Lung (tissue), 12 donors: ENCODE measurements around the gene TGDS. TPM values are rescaled to one million over a fixed set of nuclear protein-coding genes. Genes with fewer than 3 reads are reported as not detected.

Source experiments
- ATAC-seq: fragments of 200-7000 bp; cut with Tn5 transposase; one replicate; pipeline ENCODE4 v1.9.1; 2020; ENCODE audit warnings: moderate number of reproducible peaks; ENCODE audit not compliant: insufficient read depth, low FRiP score
- DNase-seq, 3 donors: peaks; one replicate each; pipeline ENCODE4 v3.0.0-alpha.2; 2013 to 2017
- H3K27ac ChIP-seq, 2 donors: one replicate each; pipeline ENCODE4 v1.5.1; 2013; ENCODE audit warnings: mild to moderate bottlenecking in 2 of 2, moderate library complexity in 2 of 2, control low read depth in 1 of 2, inconsistent platforms in 1 of 2, low read depth in 1 of 2, low read length in 1 of 2
- H3K27me3 ChIP-seq, 3 donors: one replicate each; pipeline ENCODE4 v1.5.1; 2013; ENCODE audit warnings: low read length in 2 of 3; ENCODE audit not compliant: control insufficient read depth in 3 of 3, insufficient read depth in 3 of 3
- H3K36me3 ChIP-seq, 4 donors: one replicate each; pipeline ENCODE4 v1.5.1; 2013; ENCODE audit warnings: low read length in 4 of 4, mild to moderate bottlenecking in 1 of 4, moderate library complexity in 1 of 4; ENCODE audit not compliant: control insufficient read depth in 4 of 4, insufficient read depth in 4 of 4
- H3K4me1 ChIP-seq, 5 donors: one replicate each; pipeline ENCODE4 v1.5.1; 2013; ENCODE audit warnings: low read length in 5 of 5, mild to moderate bottlenecking in 2 of 5, moderate library complexity in 1 of 5; ENCODE audit not compliant: control insufficient read depth in 5 of 5, insufficient read depth in 5 of 5
- H3K4me3 ChIP-seq: one replicate; pipeline ENCODE4 v1.5.1; 2013; ENCODE audit warnings: mild to moderate bottlenecking, control low read depth, moderate library complexity
- H3K9ac ChIP-seq, 2 donors: one replicate each; pipeline ENCODE4 v1.5.1; 2013; ENCODE audit warnings: low read length in 2 of 2, control low read depth in 1 of 2; ENCODE audit not compliant: insufficient read depth in 1 of 2
- H3K9me3 ChIP-seq, 4 donors: one replicate each; pipeline ENCODE4 v1.5.1; 2013; ENCODE audit warnings: low read length in 3 of 4, mild to moderate bottlenecking in 1 of 4, moderate library complexity in 1 of 4; ENCODE audit not compliant: control insufficient read depth in 4 of 4, insufficient read depth in 3 of 4
- WGBS, 2 donors: extraction: QIAGEN DNeasy Blood & Tissue Kit; methylation state at CpG; one replicate each; pipeline ENCODE4 v1.1.7; 2013; 5-methylcytosine and 5-hydroxymethylcytosine counted together
- polyA plus RNA-seq, 2 donors: library from polyadenylated mRNA; stranded (reverse); fragments of 200-250 nt; gene quantifications; one replicate each; pipeline ENCODE4 v1.2.1, GENCODE V29; 2013
- total RNA-seq, 2 donors: library from RNA; depleted of rRNA in 1 of 2; stranded (reverse); fragments of >200 nt in 1 of 2; gene quantifications; one replicate each; pipeline ENCODE4 v1.2.1, GENCODE V29; 2014 to 2021
- TF ChIP-seq, protein P1 (sequence below): IDR thresholded peaks from 2 replicates; pipeline ENCODE4 v1.5.1; 2012; ENCODE audit warnings: mild to moderate bottlenecking; ENCODE audit errors: control extremely low read depth, extremely low read depth
- donor health status: control.
- donor health status: control.
- donor health status: Bipolar disorder and iron deficiency.
- donor health status: healthy.
- donor health status: DM: yes; HTN: yes; CAD: no.

TGDS gene
- total and polyA plus RNA-seq, 4 donors: 7.5 to 24.4 (median 9.1) TPM

DNA sequence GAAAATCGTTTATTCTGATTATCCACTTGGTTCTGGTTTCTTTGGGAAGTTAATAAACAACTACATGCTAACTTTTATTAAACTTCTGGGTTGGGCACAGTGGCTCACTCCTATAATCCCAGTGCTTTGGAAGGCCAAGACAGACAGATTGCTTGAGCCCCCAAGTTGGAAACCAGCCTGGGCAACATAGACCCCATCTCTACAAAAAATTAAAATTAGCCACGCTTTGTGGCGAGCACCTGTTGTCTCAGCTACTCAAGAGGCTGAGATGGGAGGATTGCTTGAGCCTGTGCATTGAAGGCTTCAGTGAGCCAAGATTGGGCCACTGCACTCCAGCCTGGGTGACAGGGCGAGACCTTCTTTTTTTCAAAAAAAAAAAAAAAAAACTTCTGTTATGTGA, 27.4 kb upstream of the TGDS start:
- TF ChIP-seq, protein P1, sequence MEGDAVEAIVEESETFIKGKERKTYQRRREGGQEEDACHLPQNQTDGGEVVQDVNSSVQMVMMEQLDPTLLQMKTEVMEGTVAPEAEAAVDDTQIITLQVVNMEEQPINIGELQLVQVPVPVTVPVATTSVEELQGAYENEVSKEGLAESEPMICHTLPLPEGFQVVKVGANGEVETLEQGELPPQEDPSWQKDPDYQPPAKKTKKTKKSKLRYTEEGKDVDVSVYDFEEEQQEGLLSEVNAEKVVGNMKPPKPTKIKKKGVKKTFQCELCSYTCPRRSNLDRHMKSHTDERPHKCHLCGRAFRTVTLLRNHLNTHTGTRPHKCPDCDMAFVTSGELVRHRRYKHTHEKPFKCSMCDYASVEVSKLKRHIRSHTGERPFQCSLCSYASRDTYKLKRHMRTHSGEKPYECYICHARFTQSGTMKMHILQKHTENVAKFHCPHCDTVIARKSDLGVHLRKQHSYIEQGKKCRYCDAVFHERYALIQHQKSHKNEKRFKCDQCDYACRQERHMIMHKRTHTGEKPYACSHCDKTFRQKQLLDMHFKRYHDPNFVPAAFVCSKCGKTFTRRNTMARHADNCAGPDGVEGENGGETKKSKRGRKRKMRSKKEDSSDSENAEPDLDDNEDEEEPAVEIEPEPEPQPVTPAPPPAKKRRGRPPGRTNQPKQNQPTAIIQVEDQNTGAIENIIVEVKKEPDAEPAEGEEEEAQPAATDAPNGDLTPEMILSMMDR: no peak
- Histone ChIP-seq H3K27ac (no peak overlapping the region), H3K9me3 (no peaks in the 10 kb centered on the region), H3K36me3 (peaks cover 4 to 25% (median 12%) of the 10 kb centered on the region in 4 donors), H3K4me3 (no peak overlapping the region), H3K4me1 (no peaks in the 10 kb centered on the region), H3K9ac (no peak overlapping the region), H3K27me3 (no peaks in the 10 kb centered on the region)
- no peak for DNase-seq
- no peak for ATAC-seq
- 73 to 87% methylated on average over 4 of the region's 4 CpGs for WGBS, 2 donors

DNA sequence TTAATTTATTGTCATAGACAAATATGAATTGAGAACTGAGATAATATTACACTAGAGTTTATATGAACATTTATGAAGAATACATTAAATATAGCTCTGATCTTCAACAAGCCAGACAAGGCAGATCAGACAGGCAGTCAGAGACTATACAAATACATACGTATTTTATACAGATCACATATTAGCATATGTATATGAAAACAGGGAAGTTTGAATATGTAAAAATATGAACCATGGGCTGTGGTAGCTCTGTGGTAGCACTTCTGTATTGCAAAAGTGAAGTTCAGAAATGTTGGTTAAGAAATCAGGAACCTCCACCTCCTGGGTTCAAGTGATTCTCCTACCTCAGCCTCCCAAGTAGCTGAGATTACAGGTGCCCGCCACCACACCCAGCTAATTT, 26.4 kb upstream of the TGDS start:
- Histone ChIP-seq H3K27me3 (no peaks in the 10 kb centered on the region), H3K36me3 (peaks cover 4 to 22% (median 12%) of the 10 kb centered on the region in 4 donors), H3K4me1 (no peaks in the 10 kb centered on the region), H3K4me3 (no peak overlapping the region), H3K9ac (no peak overlapping the region), H3K9me3 (no peaks in the 10 kb centered on the region), H3K27ac (no peak overlapping the region)
- ATAC-seq (no peak), DNase-seq (no peak)
- 87 to 89% methylated on average over 2 of the region's 2 CpGs for WGBS, 2 donors
- TF ChIP-seq, protein P1: no peak

DNA sequence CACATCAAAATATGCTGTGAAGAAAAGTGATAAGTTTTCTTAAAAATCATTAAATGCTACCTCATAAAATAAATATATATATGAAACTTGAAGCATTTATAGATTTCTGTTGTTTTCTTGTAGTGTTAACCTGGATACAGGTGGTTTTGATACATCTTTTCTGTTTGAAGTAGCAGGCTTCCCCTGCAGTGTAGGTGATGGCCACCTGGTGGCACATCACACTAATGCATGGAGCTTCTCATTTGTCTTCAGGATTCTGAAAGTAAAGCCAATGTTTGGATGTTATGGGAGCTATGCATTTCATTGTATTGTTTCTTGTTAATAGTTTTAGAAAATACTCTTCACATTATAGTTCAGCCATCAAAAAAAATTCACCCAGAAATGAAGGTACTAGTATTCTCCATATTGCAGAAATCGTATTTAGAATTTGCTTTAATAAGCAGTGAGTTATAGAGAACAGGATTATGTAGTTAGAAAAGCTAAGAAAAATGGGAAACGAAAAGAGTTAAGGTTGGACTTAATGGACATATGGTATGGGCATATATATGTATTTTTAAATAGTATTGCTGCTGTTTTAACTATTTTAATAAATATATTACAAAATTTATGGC, 24.4 kb upstream of the TGDS start:
- H3K36me3 ChIP-seq: peaks cover 4 to 16% (median 11%) of the 10 kb centered on the region in 4 donors
- no peak overlapping the region for H3K27ac ChIP-seq
- 86 to 91% methylated on average over 2 of the region's 2 CpGs for WGBS, 2 donors
- H3K4me3 ChIP-seq: no peak overlapping the region
- no peaks in the 10 kb centered on the region for H3K27me3 ChIP-seq
- no peaks in the 10 kb centered on the region for H3K4me1 ChIP-seq
- no peaks in the 10 kb centered on the region for H3K9me3 ChIP-seq
- H3K9ac ChIP-seq: no peak overlapping the region
- TF ChIP-seq, protein P1: no peak
- ATAC-seq: peak; percentile 47
- DNase-seq: peak in 2 of 3 donors; percentile 35 to 45
